Muscle of back (tissue), 13 donors: ENCODE data around the gene CSE1L. TPM values are rescaled to one million over a fixed set of nuclear protein-coding genes. Genes with fewer than 3 reads are reported as not detected.
"Not testable (repeated sequence)": the region's sequence is repeated elsewhere in the genome, so short reads cannot be mapped to it uniquely, and the experiment has no call there.

Experiments used
- DNase-seq, 3 donors: peaks; one replicate each; pipeline versions ENCODE4 v3.0.0 to v3.0.0-alpha.2; 2013
- long read RNA-seq, 9 donors: transcript quantifications; one replicate each; lab custom pipeline, GENCODE V29; 2026
- polyA plus RNA-seq, 10 donors: library from polyadenylated mRNA; unstranded; fragments of 120-200 nt; gene quantifications; one replicate each; pipeline ENCODE4 v1.2.1, GENCODE V29; 2013; ENCODE audit not compliant: insufficient read length in 10 of 10

The CSE1L gene, protein sequence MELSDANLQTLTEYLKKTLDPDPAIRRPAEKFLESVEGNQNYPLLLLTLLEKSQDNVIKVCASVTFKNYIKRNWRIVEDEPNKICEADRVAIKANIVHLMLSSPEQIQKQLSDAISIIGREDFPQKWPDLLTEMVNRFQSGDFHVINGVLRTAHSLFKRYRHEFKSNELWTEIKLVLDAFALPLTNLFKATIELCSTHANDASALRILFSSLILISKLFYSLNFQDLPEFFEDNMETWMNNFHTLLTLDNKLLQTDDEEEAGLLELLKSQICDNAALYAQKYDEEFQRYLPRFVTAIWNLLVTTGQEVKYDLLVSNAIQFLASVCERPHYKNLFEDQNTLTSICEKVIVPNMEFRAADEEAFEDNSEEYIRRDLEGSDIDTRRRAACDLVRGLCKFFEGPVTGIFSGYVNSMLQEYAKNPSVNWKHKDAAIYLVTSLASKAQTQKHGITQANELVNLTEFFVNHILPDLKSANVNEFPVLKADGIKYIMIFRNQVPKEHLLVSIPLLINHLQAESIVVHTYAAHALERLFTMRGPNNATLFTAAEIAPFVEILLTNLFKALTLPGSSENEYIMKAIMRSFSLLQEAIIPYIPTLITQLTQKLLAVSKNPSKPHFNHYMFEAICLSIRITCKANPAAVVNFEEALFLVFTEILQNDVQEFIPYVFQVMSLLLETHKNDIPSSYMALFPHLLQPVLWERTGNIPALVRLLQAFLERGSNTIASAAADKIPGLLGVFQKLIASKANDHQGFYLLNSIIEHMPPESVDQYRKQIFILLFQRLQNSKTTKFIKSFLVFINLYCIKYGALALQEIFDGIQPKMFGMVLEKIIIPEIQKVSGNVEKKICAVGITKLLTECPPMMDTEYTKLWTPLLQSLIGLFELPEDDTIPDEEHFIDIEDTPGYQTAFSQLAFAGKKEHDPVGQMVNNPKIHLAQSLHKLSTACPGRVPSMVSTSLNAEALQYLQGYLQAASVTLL
- 10 to 100 TPM; 53.3 to 75.2 (median 64.3) TPM for polyA plus RNA-seq
- long read RNA-seq, donor 1, transcript CSE1L-201 (25 exons, 3,553 nt), result major isoform, 5 of 51 reads
- long read RNA-seq, donor 1, partial matches to known transcripts, result 45 of 51 reads
- long read RNA-seq, donor 1, other reads (novel, unspliced or antisense), result 0 of 51 reads
- long read RNA-seq, donor 2, transcript CSE1L-201 (25 exons, 3,553 nt), result major isoform, 8 of 51 reads
- long read RNA-seq, donor 2, partial matches to known transcripts, result 42 of 51 reads
- long read RNA-seq, donor 2, other reads (novel, unspliced or antisense), result 0 of 51 reads
- long read RNA-seq, donor 3, result 0 reads
- long read RNA-seq, donor 4, transcript CSE1L-201 (25 exons, 3,553 nt), result major isoform, 11 of 55 reads
- long read RNA-seq, donor 4, partial matches to known transcripts, result 43 of 55 reads
- long read RNA-seq, donor 4, other reads (novel, unspliced or antisense), result 0 of 55 reads
- long read RNA-seq, donor 5, transcript CSE1L-201 (25 exons, 3,553 nt), result major isoform, 6 of 42 reads
- long read RNA-seq, donor 5, partial matches to known transcripts, result 36 of 42 reads
- long read RNA-seq, donor 5, other reads (novel, unspliced or antisense), result 0 of 42 reads
- long read RNA-seq, donor 6, transcript CSE1L-201 (25 exons, 3,553 nt), result major isoform, 10 of 65 reads
- long read RNA-seq, donor 6, partial matches to known transcripts, result 53 of 65 reads
- long read RNA-seq, donor 6, other reads (novel, unspliced or antisense), result 0 of 65 reads
- long read RNA-seq, donor 7, transcript CSE1L-201 (25 exons, 3,553 nt), result major isoform, 7 of 64 reads
- long read RNA-seq, donor 7, partial matches to known transcripts, result 57 of 64 reads
- long read RNA-seq, donor 7, other reads (novel, unspliced or antisense), result 0 of 64 reads
- long read RNA-seq, donor 8, transcript CSE1L-201 (25 exons, 3,553 nt), result major isoform, 7 of 53 reads
- long read RNA-seq, donor 8, partial matches to known transcripts, result 46 of 53 reads
- long read RNA-seq, donor 8, other reads (novel, unspliced or antisense), result 0 of 53 reads
- long read RNA-seq, donor 9, partial matches to known transcripts, result 0 of 2 reads
- long read RNA-seq, donor 9, other reads (novel, unspliced or antisense), result 0 of 2 reads

DNA sequence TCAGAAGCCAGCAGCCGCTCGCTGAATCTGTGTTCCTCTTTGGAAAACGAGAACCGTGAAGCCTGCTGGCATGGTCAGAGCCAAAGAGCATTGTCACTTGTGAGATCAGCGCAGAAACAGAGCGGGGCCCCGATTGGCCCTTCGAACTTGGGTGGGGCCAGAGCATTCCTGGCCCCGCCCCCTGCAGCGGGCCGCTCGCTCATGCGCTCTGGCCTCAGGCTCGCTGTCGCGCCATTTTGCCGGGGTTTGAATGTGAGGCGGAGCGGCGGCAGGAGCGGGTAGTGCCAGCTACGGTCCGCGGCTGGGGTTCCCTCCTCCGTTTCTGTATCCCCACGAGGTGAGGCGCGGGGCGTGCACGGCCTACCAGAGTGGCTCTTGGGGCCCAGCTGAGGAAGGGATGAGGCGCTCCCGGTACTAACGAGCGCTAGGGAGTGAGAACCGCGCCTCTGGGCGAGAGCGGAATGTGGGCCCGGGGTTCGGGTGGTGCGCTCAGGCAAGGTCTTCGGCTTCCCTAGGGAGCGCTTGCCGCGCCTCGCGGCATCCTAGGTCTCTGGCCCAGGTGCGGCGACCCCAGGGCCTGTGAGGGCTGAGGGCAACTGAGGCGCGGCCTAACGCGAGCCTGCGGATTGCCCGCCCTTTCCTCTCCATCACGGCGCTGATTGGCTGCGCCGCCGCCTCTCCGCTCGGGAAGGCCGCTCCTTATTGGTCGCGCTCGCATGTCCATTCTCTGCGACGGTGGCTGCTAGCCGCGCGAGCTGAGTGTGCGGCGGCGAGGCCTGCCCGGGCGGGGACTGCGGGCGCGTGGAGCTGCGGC, at the start of gene CSE1L:
TSS of gene CSE1L (plus strand) at position 226 of the 814 bp plus-strand sequence. CDS start 12,152 bp downstream, outside the sequence.
- peak; percentile 95 to 98 (median 97) for DNase-seq

DNA sequence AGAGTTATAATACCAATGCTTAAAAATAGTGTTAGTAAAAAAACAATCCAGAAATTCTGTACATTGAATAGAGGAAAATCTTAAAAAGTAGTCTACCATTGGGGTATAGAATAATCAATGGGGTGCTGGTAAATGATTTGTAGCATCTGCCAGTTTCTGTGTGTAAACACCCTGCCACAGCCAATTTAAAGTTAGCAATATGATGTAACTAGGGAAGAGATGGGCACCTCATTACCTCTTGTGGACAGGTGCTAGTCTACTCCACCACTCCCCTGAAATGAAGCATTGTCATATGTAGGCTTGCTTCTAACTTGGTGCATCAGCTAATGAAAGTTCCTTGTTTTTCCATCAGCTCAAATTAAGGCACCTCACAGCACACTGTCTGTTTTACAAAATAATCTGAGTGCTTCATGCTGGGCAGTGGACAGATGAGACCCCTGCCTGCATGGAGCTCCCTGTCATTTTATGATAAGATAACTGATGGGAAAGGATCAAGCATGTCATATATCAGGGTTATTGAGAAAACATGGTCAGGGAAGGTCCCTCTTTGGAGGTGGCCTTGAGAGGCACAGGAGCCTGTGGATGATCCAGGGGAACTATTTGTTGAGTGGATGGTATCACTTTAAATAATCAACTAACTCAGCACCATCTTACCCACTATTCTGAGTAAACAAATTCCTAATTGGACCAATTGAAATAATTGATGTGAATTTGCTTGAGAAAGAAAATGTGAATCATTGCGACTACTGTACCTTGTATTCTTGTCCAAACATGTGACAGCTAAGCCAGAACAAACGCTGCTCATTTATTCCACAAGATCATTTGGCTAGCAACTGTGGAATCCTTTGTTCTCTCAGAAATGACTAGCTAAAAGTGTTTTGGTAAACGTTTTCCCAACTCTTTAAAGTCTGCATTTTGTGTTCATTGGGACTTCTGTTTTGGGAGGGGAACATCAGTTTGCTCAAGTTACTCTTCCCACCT, 45.9 kb upstream of the CSE1L start:
- peak in 1 of 3 donors; percentile 7 for DNase-seq

DNA sequence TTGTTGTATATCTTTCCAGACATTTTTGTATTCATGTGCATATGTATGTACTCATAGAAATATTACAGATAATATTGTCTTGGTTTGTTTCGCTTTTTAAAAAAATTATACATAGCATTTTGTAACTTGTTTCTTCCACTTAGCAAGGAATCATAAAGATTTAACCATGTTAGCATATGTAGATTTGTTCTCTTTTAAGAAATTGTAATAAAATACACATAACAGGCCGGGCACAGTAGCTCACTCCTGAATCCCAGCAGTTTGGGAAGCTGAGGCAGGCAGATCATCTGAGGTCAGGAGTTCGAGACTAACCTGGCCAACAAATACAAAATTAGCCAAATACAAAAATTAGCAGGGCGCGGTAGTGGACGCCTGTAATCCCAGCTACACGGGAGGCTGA, 44.4 kb upstream of the CSE1L start:
- DNase-seq, result no peak

DNA sequence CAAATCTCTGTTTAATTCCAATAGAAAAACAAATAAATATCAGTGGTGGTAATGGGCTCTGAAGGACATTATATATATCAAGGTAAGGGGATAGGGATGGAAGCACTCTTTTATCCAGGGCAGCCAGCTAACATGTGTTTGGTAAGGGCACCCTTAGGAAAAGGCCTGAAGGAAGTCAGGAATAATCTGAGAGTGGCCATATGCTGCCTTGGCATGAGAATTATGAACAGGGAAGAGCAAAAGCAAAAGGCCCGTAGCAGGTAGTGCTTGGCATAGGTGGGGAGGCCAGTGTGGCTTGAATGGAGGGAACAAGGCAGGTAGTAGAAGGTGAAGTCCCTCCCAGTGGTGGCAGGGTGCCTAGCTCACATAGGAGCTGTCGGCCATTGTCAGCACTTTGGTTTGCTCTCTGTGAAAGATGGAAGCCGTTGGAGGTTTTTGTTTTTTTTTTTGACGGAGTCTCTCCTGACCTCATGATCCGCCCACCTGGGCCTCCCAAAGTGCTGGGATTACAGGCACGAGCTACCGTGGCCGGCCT, 39.6 kb upstream of the CSE1L start:
- DNase-seq, result no peak

DNA sequence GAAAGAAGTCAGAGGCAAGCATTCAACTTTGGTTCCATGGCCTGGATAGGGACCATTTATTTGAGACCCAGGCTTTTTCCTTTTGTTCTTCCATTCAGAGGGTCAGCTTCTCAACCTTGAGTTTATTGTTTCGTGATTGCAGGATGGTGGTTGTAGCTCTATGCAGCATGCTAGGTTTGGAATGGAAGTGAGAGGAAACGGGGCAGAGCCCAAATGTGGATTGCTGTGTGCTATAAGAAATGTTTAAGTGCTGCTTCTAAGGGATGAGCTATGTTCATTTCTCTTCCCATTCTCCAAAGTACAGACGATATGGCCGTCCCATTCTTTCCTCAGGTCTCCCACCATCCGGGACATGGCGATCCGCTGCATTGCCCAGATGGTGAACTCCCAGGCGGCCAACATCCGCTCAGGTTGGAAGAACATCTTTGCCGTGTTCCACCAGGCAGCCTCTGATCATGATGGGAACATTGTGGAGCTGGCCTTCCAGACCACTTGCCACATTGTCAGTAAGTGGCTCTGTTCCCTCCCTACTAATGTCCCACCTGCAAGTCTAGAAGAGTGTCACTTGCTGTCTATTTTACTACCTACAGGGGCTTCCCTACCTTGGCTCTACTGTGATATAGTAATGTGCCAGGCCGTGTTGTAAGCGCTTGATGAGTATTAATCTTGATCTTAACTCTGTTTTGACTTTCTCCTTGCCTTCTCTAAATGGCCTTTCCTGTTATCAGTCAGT, 36.0 kb upstream of the CSE1L start:
- DNase-seq, result no peak

DNA sequence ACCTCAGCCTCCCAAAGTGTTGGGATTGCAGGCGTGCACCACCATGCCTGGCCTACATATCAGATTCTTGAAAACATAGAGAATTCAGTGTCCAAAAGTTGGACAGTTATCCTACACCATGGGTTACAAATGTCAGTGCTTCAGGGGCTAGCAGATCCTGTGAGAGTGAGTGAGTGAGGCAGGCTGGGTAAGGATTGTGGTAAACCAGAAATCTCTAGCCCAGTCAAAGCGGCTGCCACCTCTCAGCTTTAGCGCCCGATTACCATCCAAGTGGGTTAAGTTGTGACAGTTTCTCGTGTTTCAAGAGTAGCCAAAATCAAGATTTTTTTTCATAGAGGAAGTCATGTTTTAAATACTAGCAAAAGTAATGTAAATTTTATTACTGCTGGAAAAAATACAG, 21.9 kb upstream of the CSE1L start:
- no peak for DNase-seq

DNA sequence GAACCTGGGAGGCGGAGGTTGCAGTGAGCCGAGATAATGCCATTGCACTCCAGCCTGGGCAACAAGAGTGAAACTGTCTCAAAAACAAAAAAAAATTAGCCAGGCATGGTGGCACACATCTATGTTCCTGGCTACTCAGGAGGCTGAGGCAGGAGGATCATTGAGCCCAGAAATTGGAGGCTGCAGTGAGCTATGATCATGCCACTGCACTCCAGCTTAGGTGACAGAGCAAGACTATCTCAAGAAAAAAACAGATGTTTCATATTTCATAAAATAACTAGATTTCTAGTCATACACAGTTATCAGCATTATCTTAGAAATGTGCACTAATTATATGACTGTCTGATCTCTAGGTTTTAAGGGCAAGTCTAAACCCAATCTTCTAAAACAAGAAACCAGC, 17.9 kb upstream of the CSE1L start:
- DNase-seq, result not testable (repeated sequence)

DNA sequence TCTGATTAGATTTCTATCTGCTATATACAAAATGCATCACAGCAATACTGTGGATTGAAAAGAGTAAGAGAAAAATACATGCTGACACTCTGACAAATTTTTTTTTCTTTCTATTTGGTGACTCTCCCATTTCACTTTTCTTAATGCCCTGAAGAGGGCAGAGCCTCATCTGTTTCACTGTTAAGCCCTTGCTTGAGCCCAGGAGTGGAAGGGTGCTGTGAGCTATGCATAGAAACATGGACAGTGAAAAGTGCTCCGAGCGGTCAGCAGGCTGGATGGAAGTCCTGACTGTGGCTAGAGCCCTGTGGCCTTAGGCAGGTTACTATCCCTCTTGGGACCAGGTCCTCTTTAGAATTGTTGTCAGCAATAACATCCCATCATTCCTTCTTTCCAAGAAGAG, 17.4 kb upstream of the CSE1L start:
- DNase-seq, result peak in 1 of 3 donors; percentile 11

DNA sequence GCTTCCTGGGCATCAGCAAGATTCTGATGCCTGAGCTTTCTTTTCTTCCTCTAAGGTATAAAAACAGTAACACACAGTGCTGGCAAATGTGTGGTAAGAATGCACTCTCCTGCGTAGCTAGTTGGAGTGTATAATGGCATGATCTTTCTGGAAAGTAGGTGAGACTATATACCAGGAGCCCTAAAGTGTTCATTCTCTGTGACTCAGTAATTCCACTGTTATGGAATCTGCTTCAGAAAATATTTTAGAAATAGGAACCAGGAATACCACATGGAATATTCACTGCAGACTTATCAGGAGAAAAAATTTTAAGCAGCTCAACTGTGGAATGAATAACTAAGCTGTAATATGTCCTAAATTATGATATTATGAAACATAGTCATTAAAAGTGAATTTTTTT, 16.9 kb upstream of the CSE1L start:
- peak in 1 of 3 donors; percentile 33 for DNase-seq

DNA sequence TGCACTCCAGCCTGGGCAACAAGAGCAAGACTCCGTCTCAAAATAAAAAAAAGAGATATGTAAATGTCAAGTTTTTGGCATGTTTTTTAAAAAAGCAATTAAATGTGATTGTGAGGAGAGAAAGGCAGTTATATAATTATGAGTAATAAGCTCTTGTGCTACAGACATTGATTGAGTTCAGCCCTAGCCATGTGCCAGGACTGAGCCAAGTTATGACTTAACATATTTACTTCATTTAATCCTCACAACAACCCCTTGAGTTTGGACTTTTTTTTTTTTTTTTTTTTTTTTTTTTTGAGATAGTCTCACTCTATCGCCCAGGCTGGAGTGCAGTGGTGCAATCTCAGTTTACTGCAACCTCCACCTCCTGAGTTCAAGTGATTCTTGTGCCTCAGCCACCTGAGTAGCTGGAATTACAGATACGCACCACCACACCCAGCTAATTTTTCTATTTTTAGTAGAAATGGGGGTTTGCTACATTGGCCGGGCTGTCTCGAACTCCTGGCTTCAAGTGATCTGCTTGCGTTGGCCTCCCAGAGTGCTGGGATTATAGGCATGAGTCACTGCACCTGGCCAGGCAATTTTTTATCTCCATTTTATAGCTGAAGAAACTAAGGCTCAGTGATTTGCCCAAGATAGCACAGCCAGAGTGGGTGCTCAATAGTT, 15.0 kb upstream of the CSE1L start:
- no peak for DNase-seq

DNA sequence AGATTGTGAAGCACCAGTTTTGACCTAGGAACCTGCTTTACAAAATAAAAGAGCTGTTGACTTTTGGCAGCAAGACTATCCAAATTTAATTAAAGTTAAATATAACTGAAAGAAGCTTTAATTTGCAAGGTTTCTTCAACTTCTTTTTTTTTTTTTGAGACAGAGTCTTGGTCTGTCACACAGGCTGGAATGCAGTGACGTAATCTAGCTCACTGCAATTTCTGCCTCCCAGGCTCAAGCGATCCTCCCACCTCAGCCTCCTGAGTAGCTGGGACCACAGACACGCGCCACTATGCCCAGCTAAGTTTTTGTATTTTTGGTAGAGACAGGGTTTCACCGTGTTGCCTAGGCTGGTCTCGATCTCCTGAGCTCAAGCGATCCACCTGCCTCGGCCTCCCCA, 13.7 kb upstream of the CSE1L start:
- no peak for DNase-seq

DNA sequence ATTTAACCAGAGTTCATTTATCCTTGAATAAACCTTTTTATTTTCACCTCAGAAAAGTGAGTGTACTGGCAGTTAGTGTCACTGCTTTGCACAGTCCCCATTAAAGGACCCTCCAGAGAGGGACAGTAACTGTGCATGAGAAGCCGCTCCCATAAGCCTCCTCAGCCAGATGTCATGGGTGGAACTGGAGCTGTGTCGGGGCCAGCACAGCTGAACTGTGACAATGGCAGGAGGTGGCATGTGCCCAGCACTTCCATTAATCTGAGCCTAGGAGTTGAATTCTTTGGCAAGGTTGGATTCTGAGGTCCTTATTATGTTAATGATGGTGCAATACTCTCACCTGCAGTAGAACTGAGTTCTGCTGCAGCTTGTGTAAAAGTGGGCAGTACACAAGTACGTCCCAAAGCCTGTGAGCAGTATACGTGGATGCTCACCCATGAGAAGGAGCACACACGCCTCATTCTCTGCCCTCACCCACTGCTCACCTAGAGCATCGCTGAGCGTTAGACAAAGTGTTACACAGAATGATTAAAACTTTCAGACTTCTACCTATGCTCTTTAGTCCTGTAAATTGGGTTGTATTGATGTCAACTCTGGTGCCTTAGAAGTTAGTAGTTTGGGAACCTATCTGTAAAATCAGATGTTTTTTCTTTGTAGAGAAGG, 11.9 kb upstream of the CSE1L start:
- no peak for DNase-seq

DNA sequence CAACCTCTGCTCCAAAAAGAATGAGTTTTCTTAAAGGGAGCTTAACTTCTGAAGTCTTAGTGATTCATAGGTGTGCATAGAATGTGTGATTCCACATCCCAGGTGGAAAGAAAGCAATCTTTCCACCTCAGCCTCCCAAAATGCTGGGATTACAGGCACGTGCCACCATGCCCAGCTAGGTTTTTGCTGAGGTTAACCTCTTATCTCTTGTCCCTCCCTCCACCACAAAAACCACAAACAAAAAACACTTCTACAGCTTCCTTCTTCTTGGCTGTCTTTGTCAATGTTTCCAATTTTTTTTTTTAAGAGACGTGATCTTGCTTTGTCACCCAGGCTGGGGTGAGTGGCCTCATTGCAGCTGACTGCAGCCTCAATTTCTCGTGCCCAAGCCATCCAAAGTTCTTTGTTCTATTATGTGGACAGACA, 8.1 kb upstream of the CSE1L start:
- DNase-seq, result peak in 1 of 3 donors; percentile 19

DNA sequence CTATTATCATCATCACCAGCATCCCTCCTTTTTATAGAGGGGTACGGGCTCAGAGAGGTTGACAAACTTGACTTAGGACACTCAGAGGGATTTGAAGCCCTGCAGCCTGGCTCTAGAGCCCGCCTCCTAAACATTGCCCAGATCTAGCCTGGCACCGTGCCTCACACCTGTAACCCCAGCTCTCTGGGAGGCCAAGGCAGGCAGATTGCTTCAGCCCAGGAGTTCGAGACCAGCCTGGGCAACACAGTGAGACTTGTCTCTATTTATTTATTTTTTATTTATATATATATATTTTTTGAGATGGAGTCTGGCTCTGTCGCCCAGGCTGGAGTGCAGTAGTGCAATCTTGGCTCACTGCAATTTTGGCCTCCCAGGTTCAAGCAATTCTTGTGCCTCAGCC, 6.3 kb upstream of the CSE1L start:
- DNase-seq, result no peak

DNA sequence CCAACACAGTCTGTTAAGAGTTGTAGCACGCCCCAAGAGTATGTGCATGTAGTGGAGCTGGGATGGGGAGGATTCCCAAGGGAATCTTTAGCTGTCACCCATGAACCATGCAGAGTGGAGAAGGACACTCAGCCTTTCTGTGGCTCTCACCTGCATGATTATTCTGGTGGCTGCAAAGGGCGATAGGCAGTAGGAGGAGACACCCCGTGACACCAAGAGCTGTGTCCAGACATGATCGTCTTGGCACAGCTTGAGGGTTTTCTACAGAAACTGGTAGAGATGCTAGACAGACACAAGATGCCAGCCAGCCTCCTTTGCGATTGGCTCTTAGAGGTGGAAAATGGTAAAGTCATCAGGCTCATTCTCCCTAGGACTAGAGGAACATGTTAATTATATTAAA, 3.1 kb upstream of the CSE1L start:
- DNase-seq, result no peak
